DOHH2 (cell line): Measurements from ENCODE around the gene MMAB.

Experiments used
- H3F3A ChIP-seq: fragments of 200-600 bp; sonication (generic), shearing (Covaris generic); 2 replicates; pipeline ENCODE4 v1.6.0; 2016; ENCODE audit warnings: antibody characterized with exemption, mild to moderate bottlenecking; ENCODE audit not compliant: control insufficient read depth, insufficient read depth
- H3K27ac ChIP-seq: fragments of 200-600 bp; sonication (generic); 2 replicates; pipeline ENCODE4 v1.5.1; 2014; ENCODE audit warnings: low read depth, mild to moderate bottlenecking, low read length, moderate library complexity
- H3K27me3 ChIP-seq: fragments of 200-600 bp; sonication (generic); 2 replicates; pipeline ENCODE4 v1.6.1; 2014; ENCODE audit warnings: mild to moderate bottlenecking, low read length, mixed read lengths; ENCODE audit not compliant: control insufficient read depth
- H3K36me3 ChIP-seq: fragments of 200-600 bp; sonication (generic); 2 replicates; pipeline ENCODE4 v1.6.1; 2014; ENCODE audit warnings: mild to moderate bottlenecking, low read length, moderate library complexity, mixed read lengths; ENCODE audit not compliant: control insufficient read depth
- H3K4me1 ChIP-seq: fragments of 200-600 bp; sonication (generic); 2 replicates; pipeline ENCODE4 v1.6.1; 2014; ENCODE audit warnings: mild to moderate bottlenecking, low read length, mixed read lengths; ENCODE audit not compliant: control insufficient read depth
- H3K4me2 ChIP-seq: fragments of 200-600 bp; sonication (generic); 2 replicates; pipeline ENCODE4 v1.6.0; 2014; ENCODE audit warnings: mild to moderate bottlenecking, low read length, moderate library complexity
- H3K4me3 ChIP-seq: fragments of 200-600 bp; sonication (generic); 2 replicates; pipeline ENCODE4 v1.5.1; 2014; ENCODE audit warnings: mild to moderate bottlenecking, low read length, mixed read lengths
- H3K79me2 ChIP-seq: fragments of 200-600 bp; sonication (generic); 2 replicates; pipeline ENCODE4 v1.6.1; 2014; ENCODE audit warnings: mild to moderate bottlenecking, low read length, mixed read lengths; ENCODE audit not compliant: control insufficient read depth
- H3K9me2 ChIP-seq: fragments of 200-600 bp; sonication (generic); replicated peaks from 2 replicates; pipeline ENCODE4 v1.6.1; 2014; ENCODE audit warnings: mild to moderate bottlenecking, low read length, mixed read lengths; ENCODE audit not compliant: control insufficient read depth
- H3K9me3 ChIP-seq: fragments of 200-600 bp; sonication (generic); 2 replicates; pipeline ENCODE4 v1.6.1; 2014; ENCODE audit warnings: antibody characterized with exemption, low read length, mixed read lengths; ENCODE audit not compliant: control insufficient read depth, insufficient read depth
- H4K20me1 ChIP-seq: fragments of 200-600 bp; sonication (generic); 2 replicates; pipeline ENCODE4 v1.6.0; 2014; ENCODE audit warnings: low read depth, mild to moderate bottlenecking, antibody characterized with exemption, low read length, moderate library complexity; ENCODE audit not compliant: control insufficient read depth, insufficient read depth
- EZH2phosphoT487 ChIP-seq: fragments of 200-600 bp; sonication (generic); IDR thresholded peaks from 2 replicates; pipeline ENCODE4 v1.6.1; 2017; ENCODE audit warnings: borderline replicate concordance, mild to moderate bottlenecking, antibody characterized with exemption, low read length, moderate library complexity, mixed read lengths
- TF ChIP-seq, protein P1 (sequence below): fragments of 200-600 bp; sonication (generic); IDR thresholded peaks from one replicate; pipeline ENCODE4 v1.5.1; 2014; ENCODE audit warnings: antibody characterized with exemption, mild to moderate bottlenecking, low read depth, low read length; ENCODE audit not compliant: poor library complexity, severe bottlenecking

The MMAB gene

DNA sequence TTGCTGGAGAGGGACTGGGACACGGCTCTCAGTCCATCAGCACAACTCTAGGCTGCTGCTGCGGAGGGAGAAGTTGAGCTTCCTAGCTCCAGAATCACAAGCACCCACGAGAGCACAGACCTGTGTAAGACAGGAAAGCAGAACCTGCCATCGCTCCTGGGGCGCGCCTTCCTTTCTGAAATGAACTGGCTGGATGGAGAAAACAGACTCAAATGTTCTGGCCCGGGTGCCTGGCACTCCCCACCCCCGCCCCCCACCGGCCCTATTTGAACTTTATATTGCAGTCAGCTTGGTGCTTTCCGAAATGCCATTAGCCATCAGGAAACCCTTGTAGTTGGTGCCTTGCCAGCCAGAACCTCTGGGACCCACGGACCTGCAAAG, 24.1 kb upstream of the MMAB start:
- no peaks in the 10 kb centered on the region for H3K9me3 ChIP-seq
- no peaks in the 10 kb centered on the region for H3F3A ChIP-seq
- no peaks in the 10 kb centered on the region for H3K79me2 ChIP-seq
- H3K27me3 ChIP-seq = no peaks in the 10 kb centered on the region
- no peaks in the 10 kb centered on the region; the same call in 1 of the 2 replicates for H3K4me1 ChIP-seq
- H3K9me2 ChIP-seq = no peaks in the 10 kb centered on the region
- no peak overlapping the region for H3K4me3 ChIP-seq
- H3K36me3 ChIP-seq = peaks cover 38% of the 10 kb centered on the region
- TF ChIP-seq, protein P1, sequence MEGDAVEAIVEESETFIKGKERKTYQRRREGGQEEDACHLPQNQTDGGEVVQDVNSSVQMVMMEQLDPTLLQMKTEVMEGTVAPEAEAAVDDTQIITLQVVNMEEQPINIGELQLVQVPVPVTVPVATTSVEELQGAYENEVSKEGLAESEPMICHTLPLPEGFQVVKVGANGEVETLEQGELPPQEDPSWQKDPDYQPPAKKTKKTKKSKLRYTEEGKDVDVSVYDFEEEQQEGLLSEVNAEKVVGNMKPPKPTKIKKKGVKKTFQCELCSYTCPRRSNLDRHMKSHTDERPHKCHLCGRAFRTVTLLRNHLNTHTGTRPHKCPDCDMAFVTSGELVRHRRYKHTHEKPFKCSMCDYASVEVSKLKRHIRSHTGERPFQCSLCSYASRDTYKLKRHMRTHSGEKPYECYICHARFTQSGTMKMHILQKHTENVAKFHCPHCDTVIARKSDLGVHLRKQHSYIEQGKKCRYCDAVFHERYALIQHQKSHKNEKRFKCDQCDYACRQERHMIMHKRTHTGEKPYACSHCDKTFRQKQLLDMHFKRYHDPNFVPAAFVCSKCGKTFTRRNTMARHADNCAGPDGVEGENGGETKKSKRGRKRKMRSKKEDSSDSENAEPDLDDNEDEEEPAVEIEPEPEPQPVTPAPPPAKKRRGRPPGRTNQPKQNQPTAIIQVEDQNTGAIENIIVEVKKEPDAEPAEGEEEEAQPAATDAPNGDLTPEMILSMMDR = no peak
- TF ChIP-seq EZH2phosphoT487 = no peak
- no peak overlapping the region for H3K27ac ChIP-seq
- H4K20me1 ChIP-seq = peaks cover 5% of the 10 kb centered on the region; the same call in 1 of the 2 replicates
- no peak overlapping the region for H3K4me2 ChIP-seq

GRCh38 chr12:109596418-109597244, 23.3 kb upstream of the MMAB start:
- no peak overlapping the region for H3K27ac ChIP-seq

GRCh38 chr12:109595321-109595902, 22.1 kb upstream of the MMAB start:
- H3K27me3 ChIP-seq = no peaks in the 10 kb centered on the region
- H3K4me1 ChIP-seq = no peaks in the 10 kb centered on the region; the same call in 1 of the 2 replicates
- TF ChIP-seq, protein P1 = no peak
- TF ChIP-seq EZH2phosphoT487 = no peak
- no peaks in the 10 kb centered on the region for H3F3A ChIP-seq
- H3K36me3 ChIP-seq = peaks cover 52% of the 10 kb centered on the region
- no peak overlapping the region for H3K27ac ChIP-seq
- no peaks in the 10 kb centered on the region for H3K9me3 ChIP-seq
- no peak overlapping the region for H3K4me3 ChIP-seq
- no peaks in the 10 kb centered on the region for H3K9me2 ChIP-seq
- peaks cover 5% of the 10 kb centered on the region; the same call in 1 of the 2 replicates for H4K20me1 ChIP-seq
- no peak overlapping the region for H3K4me2 ChIP-seq
- H3K79me2 ChIP-seq = no peaks in the 10 kb centered on the region

More at GRCh38 chr12:109596418-109597244, 23.3 kb upstream of the MMAB start:
- Histone ChIP-seq H4K20me1 (peaks cover 5% of the 10 kb centered on the region; the same call in 1 of the 2 replicates), H3K9me2 (no peaks in the 10 kb centered on the region), H3K9me3 (no peaks in the 10 kb centered on the region), H3K4me1 (no peaks in the 10 kb centered on the region; the same call in 1 of the 2 replicates), H3K79me2 (no peaks in the 10 kb centered on the region), H3K4me3 (no peak overlapping the region), H3F3A (no peaks in the 10 kb centered on the region), H3K4me2 (no peak overlapping the region), H3K36me3 (peaks cover 41% of the 10 kb centered on the region), H3K27me3 (no peaks in the 10 kb centered on the region)
- TF ChIP-seq, protein P1 = no peak
- TF ChIP-seq EZH2phosphoT487 = no peak
